COR-L47 (cell line): ENCODE results near the gene ATP10D.
A peak's percentile ranks its signal among the peaks of the same experiment; 100 is the strongest.
"Not testable (repeated sequence)": the region's sequence is repeated elsewhere in the genome, so short reads cannot be mapped to it uniquely, and the experiment has no call there.

Source experiments
- DNase-seq: peaks from one replicate; lab custom pipeline; 2025; lab: John Stamatoyannopoulos, UW

Gene ATP10D

GRCh38 chr4:47535567-47536147 lies 50.6 kb downstream of the ATP10D start:
- no peak for DNase-seq

- DNase-seq: no peak
These were observed 51.9 kb downstream of the ATP10D start for GRCh38 chr4:47536966-47537365.

GRCh38 chr4:47538111-47538824 lies 53.2 kb downstream of the ATP10D start:
- no peak for DNase-seq

GRCh38 chr4:47538825-47539154 lies 53.7 kb downstream of the ATP10D start:
- DNase-seq: no peak

GRCh38 chr4:47542640-47543039 lies 57.6 kb downstream of the ATP10D start:
- DNase-seq: not testable (repeated sequence)

GRCh38 chr4:47543331-47543730 lies 58.3 kb downstream of the ATP10D start:
- peak; percentile 14 for DNase-seq

- not testable (repeated sequence) for DNase-seq
These were observed 65.3 kb downstream of the ATP10D start for GRCh38 chr4:47550357-47550756.

GRCh38 chr4:47550899-47551548 lies 65.9 kb downstream of the ATP10D start:
- no peak for DNase-seq

- no peak for DNase-seq
These were observed 66.6 kb downstream of the ATP10D start for GRCh38 chr4:47551682-47552081.

GRCh38 chr4:47553329-47554125 lies 68.5 kb downstream of the ATP10D start:
- DNase-seq: no peak

- not testable (repeated sequence) for DNase-seq
These were observed 70.8 kb downstream of the ATP10D start for GRCh38 chr4:47555920-47556319.

- DNase-seq: no peak
These were observed 72.2 kb downstream of the ATP10D start for GRCh38 chr4:47557255-47557654.

- no peak for DNase-seq
These were observed 75.6 kb downstream of the ATP10D start for GRCh38 chr4:47560682-47561081.

- DNase-seq: no peak
These were observed 76.3 kb downstream of the ATP10D start for GRCh38 chr4:47561331-47561730.

GRCh38 chr4:47562297-47562696 lies 77.2 kb downstream of the ATP10D start:
- no peak for DNase-seq

- no peak for DNase-seq
These were observed 81.5 kb downstream of the ATP10D start for GRCh38 chr4:47566566-47566965.

GRCh38 chr4:47566969-47567368 lies 81.9 kb downstream of the ATP10D start:
- DNase-seq: no peak

- DNase-seq: no peak
These were observed 82.4 kb downstream of the ATP10D start for GRCh38 chr4:47567511-47567910.

GRCh38 chr4:47570816-47571215 lies 85.7 kb downstream of the ATP10D start:
- no peak for DNase-seq

GRCh38 chr4:47572981-47573380 lies 87.9 kb downstream of the ATP10D start:
- no peak for DNase-seq

- DNase-seq: no peak
These were observed 92.9 kb downstream of the ATP10D start for GRCh38 chr4:47577779-47578553.

GRCh38 chr4:47579235-47579634 lies 94.2 kb downstream of the ATP10D start:
- no peak for DNase-seq
